Subcutaneous abdominal adipose tissue (tissue), 5 donors: Measurements from ENCODE around the gene SH2D1B.

Source experiments
- H3K27ac ChIP-seq: one replicate; pipeline ENCODE4 v1.7.0; 2013; ENCODE audit warnings: low read depth, mild to moderate bottlenecking, inconsistent platforms, low read length, moderate library complexity
- H3K27me3 ChIP-seq, 5 donors: one replicate each; pipeline ENCODE4 v1.7.0; 2013; ENCODE audit warnings: low read length in 5 of 5, inconsistent platforms in 1 of 5; ENCODE audit not compliant: control insufficient read depth in 5 of 5, insufficient read depth in 4 of 5
- H3K36me3 ChIP-seq, 5 donors: one replicate each; pipeline ENCODE4 v1.7.0; 2013; ENCODE audit warnings: low read length in 5 of 5; ENCODE audit not compliant: control insufficient read depth in 5 of 5, insufficient read depth in 5 of 5
- H3K4me1 ChIP-seq, 5 donors: one replicate each; pipeline ENCODE4 v1.7.0; 2013; ENCODE audit warnings: low read length in 5 of 5, mild to moderate bottlenecking in 3 of 5, moderate library complexity in 1 of 5; ENCODE audit not compliant: control insufficient read depth in 5 of 5, insufficient read depth in 5 of 5
- H3K4me3 ChIP-seq, 5 donors: one replicate each; pipeline ENCODE4 v1.7.0; 2013; ENCODE audit warnings: low read length in 5 of 5, low read depth in 1 of 5
- H3K9ac ChIP-seq, 5 donors: one replicate each; pipeline ENCODE4 v1.7.0; 2013; ENCODE audit warnings: low read length in 5 of 5, mild to moderate bottlenecking in 4 of 5, moderate library complexity in 3 of 5
- H3K9me3 ChIP-seq, 5 donors: one replicate each; pipeline ENCODE4 v1.7.0; 2013; ENCODE audit warnings: low read length in 5 of 5; ENCODE audit not compliant: control insufficient read depth in 5 of 5
- donor health status: healthy.
- donor health status: healthy.
- donor health status: healthy.
- donor health status: healthy.
- donor health status: healthy.

Gene SH2D1B

DNA sequence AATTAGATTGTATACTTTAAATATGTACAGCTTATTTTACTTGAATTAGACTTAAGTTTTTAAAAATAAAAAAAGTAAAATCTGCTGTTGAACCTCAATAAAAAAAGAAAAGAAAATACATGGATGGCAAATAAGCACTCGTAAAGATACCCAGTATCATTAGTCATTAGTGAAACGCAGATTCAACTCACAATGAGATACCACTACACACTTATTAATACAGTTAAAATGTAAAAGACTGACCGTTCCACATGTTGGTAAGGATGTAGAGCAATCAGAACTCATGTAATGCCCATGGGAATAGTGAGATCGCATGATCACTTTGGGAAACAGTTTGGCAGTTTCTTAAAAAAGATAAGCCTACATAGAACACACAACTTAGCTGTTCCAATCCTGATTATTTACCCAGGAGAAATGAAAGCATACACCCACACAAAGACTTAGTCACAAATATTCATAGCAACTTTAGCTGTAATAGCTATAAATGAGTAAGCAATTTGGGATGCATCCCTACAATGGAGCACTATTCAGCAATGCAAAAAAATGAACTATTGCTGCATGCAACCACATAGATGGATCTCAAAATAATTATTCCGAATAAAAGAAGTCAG, 7.3 kb downstream of the SH2D1B start:
- Histone ChIP-seq H3K36me3 (no peaks in the 10 kb centered on the region), H3K27me3 (no peaks in the 10 kb centered on the region)

DNA sequence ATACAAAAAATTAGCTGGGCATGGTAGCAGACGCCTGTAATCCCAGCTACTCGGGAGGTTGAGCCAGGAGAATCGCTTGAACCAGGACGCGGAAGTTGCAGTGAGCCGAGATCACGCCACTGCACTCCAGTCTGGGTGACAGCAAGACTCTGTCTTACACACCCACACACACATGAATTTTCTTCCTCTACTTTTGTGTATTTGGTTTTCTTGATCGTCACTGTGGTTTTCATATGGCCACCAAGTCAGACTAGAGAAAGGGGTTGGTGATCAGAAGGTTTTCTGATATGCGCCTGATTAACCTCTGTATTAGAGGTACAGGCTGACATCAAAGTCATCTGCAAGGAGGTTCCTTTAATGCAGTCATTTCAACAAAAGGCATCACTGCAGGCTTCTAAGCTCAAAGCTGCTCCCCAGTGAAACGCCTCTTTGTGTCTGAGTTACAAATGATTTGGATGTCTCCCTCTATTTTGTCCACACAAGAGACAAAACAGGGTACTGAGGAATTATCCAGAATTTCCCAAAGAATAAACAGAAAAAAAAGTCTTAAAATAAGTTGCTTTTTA, 11.1 kb downstream of the SH2D1B start:
- Histone ChIP-seq H3K4me1 (peaks cover 0 to 28% (median 27%) of the 10 kb centered on the region in 5 donors), H3K4me3 (no peak overlapping the region), H3K9ac (no peak overlapping the region), H3K9me3 (no peaks in the 10 kb centered on the region), H3K36me3 (no peaks in the 10 kb centered on the region), H3K27me3 (no peaks in the 10 kb centered on the region), H3K27ac (no peak overlapping the region)

More for the DNA sequence above, 7.3 kb downstream of the SH2D1B start:
- H3K4me1 ChIP-seq: peaks cover 0 to 9% (median 3%) of the 10 kb centered on the region in 5 donors
- no peak overlapping the region for H3K4me3 ChIP-seq
- H3K9me3 ChIP-seq: no peaks in the 10 kb centered on the region
- H3K27ac ChIP-seq: no peak overlapping the region
- H3K9ac ChIP-seq: no peak overlapping the region

DNA sequence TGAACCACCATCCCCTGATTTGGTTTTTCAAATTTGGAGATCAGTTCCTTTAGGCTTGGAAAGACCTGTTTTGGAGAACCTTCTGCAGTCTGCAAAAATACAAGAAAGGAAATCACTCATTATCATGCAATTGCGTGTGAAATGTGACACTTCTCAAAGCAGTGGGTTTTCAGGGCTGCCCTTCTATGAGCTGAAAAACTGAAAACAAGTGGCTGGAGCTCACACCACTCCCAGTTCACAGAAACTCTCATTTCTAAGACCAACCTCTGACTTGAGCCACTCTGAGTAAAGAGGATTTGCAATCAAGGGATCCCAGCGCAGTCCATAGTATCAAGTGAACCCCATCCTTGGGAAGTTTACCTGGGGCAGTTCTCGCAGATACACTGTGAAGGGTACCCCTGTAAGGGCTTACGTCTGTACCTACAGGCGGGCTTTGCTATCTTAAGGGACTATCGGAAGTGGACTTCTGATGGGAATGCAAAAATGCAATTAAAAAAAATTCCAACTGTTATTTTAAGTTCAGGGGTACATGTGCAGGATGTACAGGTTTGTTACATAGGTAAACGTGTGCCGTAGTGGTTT, 12.8 kb downstream of the SH2D1B start:
- Histone ChIP-seq H3K9ac (no peak overlapping the region), H3K27me3 (no peaks in the 10 kb centered on the region), H3K27ac (peak overlapping the region; percentile 54), H3K9me3 (no peaks in the 10 kb centered on the region), H3K4me3 (no peak overlapping the region), H3K36me3 (no peaks in the 10 kb centered on the region), H3K4me1 (peaks cover 0 to 28% (median 24%) of the 10 kb centered on the region in 5 donors)

DNA sequence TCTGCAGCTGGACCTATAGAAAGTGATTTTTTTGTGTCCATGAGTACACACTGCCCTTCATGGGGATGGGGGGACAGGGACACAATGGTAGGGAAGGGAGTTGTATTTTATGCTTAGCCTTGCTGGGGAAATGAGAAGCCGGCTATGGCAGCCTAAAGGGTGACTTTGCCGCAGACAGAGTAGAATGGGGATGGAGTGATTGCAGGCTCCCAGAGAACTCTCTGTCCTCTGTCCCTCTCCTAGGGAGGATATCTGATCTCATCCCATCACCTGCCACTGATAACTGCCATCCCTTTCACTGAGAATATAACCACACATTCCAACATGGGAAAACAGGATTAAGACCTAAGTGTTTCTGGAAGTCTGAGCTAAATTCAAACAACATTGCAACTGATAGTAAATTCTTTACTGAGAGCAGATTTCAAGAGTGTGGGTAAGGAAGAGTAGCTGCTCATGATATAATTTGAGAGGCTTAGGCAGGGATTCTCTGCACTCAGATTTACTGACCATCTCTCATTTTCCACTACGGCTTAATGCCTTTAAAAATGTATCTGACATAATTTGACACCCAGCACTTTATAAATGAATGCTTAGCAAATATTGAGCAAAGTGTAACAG, 13.9 kb downstream of the SH2D1B start:
- H3K4me3 ChIP-seq: no peak overlapping the region

DNA sequence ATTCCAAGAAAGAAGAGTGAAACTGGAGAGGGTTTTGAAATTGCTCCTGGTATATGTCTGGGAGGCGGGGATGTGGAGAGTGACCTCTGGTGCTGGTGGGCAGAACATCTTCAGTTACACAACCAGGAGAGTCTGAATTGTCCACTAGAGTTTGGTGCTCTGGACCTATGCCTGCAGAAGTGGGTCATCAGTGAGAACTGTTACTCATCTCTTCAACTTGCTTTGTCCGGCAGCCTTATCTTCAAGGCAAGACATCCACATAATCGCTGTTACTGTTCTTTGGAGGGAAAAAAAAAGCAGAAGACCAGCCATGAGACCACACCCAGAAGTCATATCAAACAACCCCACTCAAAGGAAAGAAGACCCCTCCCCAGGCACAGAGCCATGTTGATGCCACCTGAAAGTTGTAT, 14.9 kb downstream of the SH2D1B start:
- no peaks in the 10 kb centered on the region for H3K9me3 ChIP-seq
- H3K4me3 ChIP-seq: peak overlapping the region in 1 of 5 donors; percentile 35
- peaks cover 0 to 28% (median 24%) of the 10 kb centered on the region in 5 donors for H3K4me1 ChIP-seq
- peak overlapping the region in 1 of 5 donors; percentile 25 for H3K9ac ChIP-seq
- H3K27me3 ChIP-seq: no peaks in the 10 kb centered on the region
- peak overlapping the region; percentile 66 for H3K27ac ChIP-seq
- H3K36me3 ChIP-seq: no peaks in the 10 kb centered on the region

More for the DNA sequence above, 13.9 kb downstream of the SH2D1B start:
- Histone ChIP-seq H3K9ac (no peak overlapping the region), H3K4me1 (peaks cover 0 to 28% (median 24%) of the 10 kb centered on the region in 5 donors), H3K27ac (peak overlapping the region; percentile 54), H3K9me3 (no peaks in the 10 kb centered on the region), H3K27me3 (no peaks in the 10 kb centered on the region), H3K36me3 (no peaks in the 10 kb centered on the region)

DNA sequence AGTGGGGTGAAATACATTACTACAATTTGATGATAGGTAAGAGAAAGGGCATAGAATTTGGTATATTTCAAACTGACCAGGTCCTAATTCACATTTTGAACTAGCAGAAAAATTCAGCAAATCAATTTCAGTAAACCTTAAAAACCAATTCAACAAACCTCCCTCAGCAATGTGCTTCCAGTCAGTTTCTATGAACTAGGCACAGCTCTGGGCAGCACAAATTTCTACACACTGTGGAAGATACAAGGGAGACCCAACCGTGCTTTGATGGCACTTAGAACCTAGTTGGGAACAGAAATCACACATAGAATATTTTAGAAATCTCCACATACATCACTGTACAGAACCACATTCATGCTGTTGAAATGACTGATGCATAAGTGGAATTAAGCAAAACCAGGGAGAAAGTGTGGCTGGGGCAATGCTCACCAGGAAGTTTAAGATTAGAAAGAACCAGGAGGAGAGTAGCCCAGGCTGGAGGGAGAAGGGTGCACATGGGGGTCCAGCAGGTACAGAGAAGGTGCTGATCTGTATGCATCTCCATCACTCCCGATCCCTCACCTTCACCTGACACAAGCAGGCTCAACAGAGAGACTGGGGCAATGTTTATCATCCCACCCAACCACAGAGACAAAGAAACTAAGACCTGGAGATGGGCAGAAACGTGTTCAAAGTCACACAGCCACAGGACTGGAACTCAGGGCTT, 15.6 kb downstream of the SH2D1B start:
- no peaks in the 10 kb centered on the region for H3K36me3 ChIP-seq
- H3K4me3 ChIP-seq: no peak overlapping the region
- no peak overlapping the region for H3K9ac ChIP-seq
- H3K27me3 ChIP-seq: no peaks in the 10 kb centered on the region
- peak overlapping the region; percentile 59 for H3K27ac ChIP-seq
- no peaks in the 10 kb centered on the region for H3K9me3 ChIP-seq
- peaks cover 0 to 33% (median 27%) of the 10 kb centered on the region in 5 donors for H3K4me1 ChIP-seq

- Histone ChIP-seq H3K4me3 (no peak overlapping the region), H3K4me1 (peaks cover 0 to 11% (median 9%) of the 10 kb centered on the region in 5 donors), H3K27ac (no peak overlapping the region), H3K27me3 (no peaks in the 10 kb centered on the region), H3K9me3 (no peaks in the 10 kb centered on the region), H3K9ac (peak overlapping the region in 1 of 5 donors; percentile 9), H3K36me3 (no peaks in the 10 kb centered on the region)
Measured at GRCh38 chr1:162391790-162392563, 20.0 kb downstream of the SH2D1B start.

DNA sequence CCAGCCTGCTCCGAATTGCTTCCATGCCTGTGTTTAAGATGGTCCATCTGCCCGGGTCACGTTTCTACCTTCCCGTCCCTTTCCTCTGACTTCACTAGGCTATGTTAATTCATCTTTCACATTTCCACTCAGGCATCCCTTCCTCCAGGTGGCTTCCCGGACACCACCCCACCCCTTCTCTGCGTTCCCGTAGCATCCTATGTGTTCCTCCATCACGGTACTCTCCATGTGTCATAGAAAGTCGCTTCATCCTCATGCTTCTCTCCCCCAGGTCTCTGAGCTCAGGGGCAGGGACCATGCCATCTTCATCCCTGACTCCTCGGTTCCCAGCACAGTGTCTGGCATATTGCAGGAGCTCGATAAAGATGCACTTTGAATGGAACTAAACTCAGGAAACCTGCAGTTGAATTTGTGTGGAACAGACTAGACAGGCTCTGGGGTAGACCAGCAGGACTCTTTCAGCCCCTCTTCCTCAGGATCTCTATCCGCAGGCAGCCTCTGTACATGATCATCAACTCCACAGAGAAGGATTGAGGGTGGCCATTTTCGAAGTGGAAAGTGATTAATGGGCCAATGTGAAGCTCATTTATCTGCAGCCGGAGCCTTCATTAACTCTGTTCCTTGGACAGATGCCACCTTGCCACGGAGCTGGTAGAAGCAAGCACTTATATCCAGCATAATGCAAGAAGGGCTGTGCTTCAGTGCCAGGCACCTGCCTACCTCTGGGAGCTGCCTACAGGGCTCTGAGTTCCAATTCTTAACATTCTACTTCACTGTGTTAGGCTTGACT, 21.3 kb downstream of the SH2D1B start:
- Histone ChIP-seq H3K4me3 (no peak overlapping the region), H3K27me3 (no peaks in the 10 kb centered on the region), H3K9ac (no peak overlapping the region), H3K9me3 (no peaks in the 10 kb centered on the region), H3K27ac (no peak overlapping the region), H3K36me3 (no peaks in the 10 kb centered on the region), H3K4me1 (peaks cover 0 to 5% (median 5%) of the 10 kb centered on the region in 5 donors)

DNA sequence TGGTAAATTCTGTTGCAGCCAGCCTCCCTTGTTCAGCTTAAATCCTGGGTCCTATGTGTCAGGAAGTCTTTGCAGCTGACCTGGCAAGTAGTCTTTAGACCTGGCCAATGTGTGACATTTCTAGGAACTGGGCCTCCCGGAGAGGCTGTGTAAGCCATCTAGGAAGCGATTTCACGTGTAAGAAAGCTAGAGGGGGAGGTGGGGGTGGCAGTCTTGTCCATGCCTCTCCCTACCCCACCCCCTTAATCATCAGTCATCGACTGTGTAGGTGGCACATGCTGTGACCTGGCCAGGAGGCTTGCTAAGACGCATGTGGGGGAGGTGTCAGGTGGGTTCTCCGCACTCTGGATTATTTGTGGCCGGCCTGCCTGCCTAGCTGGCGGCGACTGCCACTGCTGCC, 22.0 kb downstream of the SH2D1B start:
- Histone ChIP-seq H3K9ac (no peak overlapping the region), H3K27me3 (no peaks in the 10 kb centered on the region), H3K27ac (no peak overlapping the region), H3K36me3 (peaks cover 0 to 4% (median 0%) of the 10 kb centered on the region in 5 donors), H3K9me3 (no peaks in the 10 kb centered on the region), H3K4me3 (no peak overlapping the region), H3K4me1 (peaks cover 0 to 5% (median 5%) of the 10 kb centered on the region in 5 donors)
